Activated naive CD4-positive, alpha-beta T cell treated with anti-CD3 and anti-CD28 coated beads, Interleukin-2, amount 50 U/mL, for 24 hours (primary cell): ENCODE results near the gene MAP3K21.

ENCODE experiments used
- H3K27ac Mint-ChIP-seq: one replicate; pipeline ENCODE4 v1.8.0; 2021; ENCODE audit warnings: mild to moderate bottlenecking, mixed read lengths
- H3K27me3 Mint-ChIP-seq: one replicate; pipeline ENCODE4 v1.8.0; 2021; ENCODE audit warnings: mixed read lengths
- H3K36me3 Mint-ChIP-seq: one replicate; pipeline ENCODE4 v1.8.0; 2021; ENCODE audit warnings: mixed read lengths
- H3K4me1 Mint-ChIP-seq: one replicate; pipeline ENCODE4 v1.8.0; 2021; ENCODE audit warnings: mixed read lengths
- H3K4me3 Mint-ChIP-seq: one replicate; pipeline ENCODE4 v1.8.0; 2021; ENCODE audit warnings: mild to moderate bottlenecking, mixed read lengths
- H3K9me3 Mint-ChIP-seq: one replicate; pipeline ENCODE4 v1.8.0; 2021; ENCODE audit warnings: mixed read lengths

The MAP3K21 gene

GRCh38 chr1:233338102-233338501 is 10.6 kb downstream of the MAP3K21 start:
- Mint-ChIP-seq H3K4me1 (no peaks in the 10 kb centered on the region), H3K36me3 (no peaks in the 10 kb centered on the region), H3K4me3 (no peak overlapping the region), H3K27me3 (peaks cover 33% of the 10 kb centered on the region), H3K27ac (no peak overlapping the region), H3K9me3 (no peaks in the 10 kb centered on the region)

GRCh38 chr1:233340031-233340555 is 12.6 kb downstream of the MAP3K21 start:
- Mint-ChIP-seq H3K27ac (no peak overlapping the region), H3K27me3 (peaks cover 30% of the 10 kb centered on the region), H3K4me3 (no peak overlapping the region), H3K9me3 (no peaks in the 10 kb centered on the region), H3K4me1 (no peaks in the 10 kb centered on the region), H3K36me3 (no peaks in the 10 kb centered on the region)

GRCh38 chr1:233340966-233341516 is 13.5 kb downstream of the MAP3K21 start:
- H3K4me3 Mint-ChIP-seq: no peak overlapping the region
- no peaks in the 10 kb centered on the region for H3K4me1 Mint-ChIP-seq
- no peak overlapping the region for H3K27ac Mint-ChIP-seq
- no peaks in the 10 kb centered on the region for H3K9me3 Mint-ChIP-seq
- peaks cover 30% of the 10 kb centered on the region for H3K27me3 Mint-ChIP-seq
- H3K36me3 Mint-ChIP-seq: no peaks in the 10 kb centered on the region

- no peaks in the 10 kb centered on the region for H3K9me3 Mint-ChIP-seq
- H3K27me3 Mint-ChIP-seq: peaks cover 26% of the 10 kb centered on the region
- H3K36me3 Mint-ChIP-seq: no peaks in the 10 kb centered on the region
- H3K4me3 Mint-ChIP-seq: no peak overlapping the region
- no peaks in the 10 kb centered on the region for H3K4me1 Mint-ChIP-seq
- H3K27ac Mint-ChIP-seq: no peak overlapping the region
Observed at GRCh38 chr1:233342086-233342485, 14.6 kb downstream of the MAP3K21 start.

GRCh38 chr1:233343262-233343661 is 15.7 kb downstream of the MAP3K21 start:
- Mint-ChIP-seq H3K4me1 (no peaks in the 10 kb centered on the region), H3K27ac (no peak overlapping the region), H3K27me3 (peaks cover 24% of the 10 kb centered on the region), H3K36me3 (no peaks in the 10 kb centered on the region), H3K4me3 (no peak overlapping the region), H3K9me3 (no peaks in the 10 kb centered on the region)

- H3K27ac Mint-ChIP-seq: no peak overlapping the region
- no peaks in the 10 kb centered on the region for H3K9me3 Mint-ChIP-seq
Observed at GRCh38 chr1:233347338-233347737, 19.8 kb downstream of the MAP3K21 start.

GRCh38 chr1:233349137-233349536 is 21.6 kb downstream of the MAP3K21 start:
- Mint-ChIP-seq H3K9me3 (no peaks in the 10 kb centered on the region), H3K27ac (no peak overlapping the region), H3K4me3 (no peak overlapping the region), H3K36me3 (no peaks in the 10 kb centered on the region), H3K4me1 (no peaks in the 10 kb centered on the region), H3K27me3 (no peaks in the 10 kb centered on the region)

More at GRCh38 chr1:233347338-233347737, 19.8 kb downstream of the MAP3K21 start:
- H3K4me1 Mint-ChIP-seq: no peaks in the 10 kb centered on the region
- no peaks in the 10 kb centered on the region for H3K36me3 Mint-ChIP-seq
- peaks cover 3% of the 10 kb centered on the region for H3K27me3 Mint-ChIP-seq
- H3K4me3 Mint-ChIP-seq: no peak overlapping the region

- no peaks in the 10 kb centered on the region for H3K9me3 Mint-ChIP-seq
- no peak overlapping the region for H3K4me3 Mint-ChIP-seq
- peaks cover 2% of the 10 kb centered on the region for H3K27me3 Mint-ChIP-seq
- no peaks in the 10 kb centered on the region for H3K36me3 Mint-ChIP-seq
- no peaks in the 10 kb centered on the region for H3K4me1 Mint-ChIP-seq
- no peak overlapping the region for H3K27ac Mint-ChIP-seq
Observed at GRCh38 chr1:233354983-233355382, 27.5 kb downstream of the MAP3K21 start.

- H3K27ac Mint-ChIP-seq: no peak overlapping the region
Observed at GRCh38 chr1:233355841-233356704, 28.5 kb downstream of the MAP3K21 start.

GRCh38 chr1:233356705-233356987 is 29.1 kb downstream of the MAP3K21 start:
- no peaks in the 10 kb centered on the region for H3K36me3 Mint-ChIP-seq
- H3K9me3 Mint-ChIP-seq: no peaks in the 10 kb centered on the region
- H3K4me1 Mint-ChIP-seq: no peaks in the 10 kb centered on the region
- H3K27me3 Mint-ChIP-seq: peaks cover 2% of the 10 kb centered on the region
- no peak overlapping the region for H3K27ac Mint-ChIP-seq
- no peak overlapping the region for H3K4me3 Mint-ChIP-seq

More at GRCh38 chr1:233355841-233356704, 28.5 kb downstream of the MAP3K21 start:
- no peaks in the 10 kb centered on the region for H3K36me3 Mint-ChIP-seq
- H3K4me1 Mint-ChIP-seq: no peaks in the 10 kb centered on the region
- peaks cover 2% of the 10 kb centered on the region for H3K27me3 Mint-ChIP-seq
- H3K4me3 Mint-ChIP-seq: no peak overlapping the region
- H3K9me3 Mint-ChIP-seq: no peaks in the 10 kb centered on the region

GRCh38 chr1:233357595-233358397 is 30.3 kb downstream of the MAP3K21 start:
- no peaks in the 10 kb centered on the region for H3K9me3 Mint-ChIP-seq
- H3K36me3 Mint-ChIP-seq: no peaks in the 10 kb centered on the region
- H3K4me3 Mint-ChIP-seq: no peak overlapping the region
- H3K27ac Mint-ChIP-seq: no peak overlapping the region
- no peaks in the 10 kb centered on the region for H3K4me1 Mint-ChIP-seq
- peaks cover 2% of the 10 kb centered on the region for H3K27me3 Mint-ChIP-seq

GRCh38 chr1:233359431-233359830 is 31.9 kb downstream of the MAP3K21 start:
- Mint-ChIP-seq H3K27me3 (peaks cover 2% of the 10 kb centered on the region), H3K9me3 (no peaks in the 10 kb centered on the region), H3K4me3 (no peak overlapping the region), H3K36me3 (no peaks in the 10 kb centered on the region), H3K27ac (no peak overlapping the region), H3K4me1 (no peaks in the 10 kb centered on the region)

- Mint-ChIP-seq H3K27ac (no peak overlapping the region), H3K4me3 (no peak overlapping the region), H3K27me3 (peaks cover 2% of the 10 kb centered on the region), H3K36me3 (no peaks in the 10 kb centered on the region), H3K9me3 (no peaks in the 10 kb centered on the region), H3K4me1 (no peaks in the 10 kb centered on the region)
Observed at GRCh38 chr1:233359905-233360304, 32.4 kb downstream of the MAP3K21 start.

GRCh38 chr1:233360525-233361102 is 33.1 kb downstream of the MAP3K21 start:
- peaks cover 2% of the 10 kb centered on the region for H3K27me3 Mint-ChIP-seq
- H3K36me3 Mint-ChIP-seq: no peaks in the 10 kb centered on the region
- H3K9me3 Mint-ChIP-seq: no peaks in the 10 kb centered on the region
- no peak overlapping the region for H3K4me3 Mint-ChIP-seq
- H3K27ac Mint-ChIP-seq: no peak overlapping the region
- H3K4me1 Mint-ChIP-seq: no peaks in the 10 kb centered on the region

- no peak overlapping the region for H3K4me3 Mint-ChIP-seq
- H3K36me3 Mint-ChIP-seq: no peaks in the 10 kb centered on the region
- no peaks in the 10 kb centered on the region for H3K9me3 Mint-ChIP-seq
- H3K27ac Mint-ChIP-seq: no peak overlapping the region
- peaks cover 4% of the 10 kb centered on the region for H3K27me3 Mint-ChIP-seq
- no peaks in the 10 kb centered on the region for H3K4me1 Mint-ChIP-seq
Observed at GRCh38 chr1:233361876-233362275, 34.4 kb downstream of the MAP3K21 start.
